GM20000 (cell line): ENCODE data around the gene BTD.

Experiments used
- DNase-seq: peaks from one replicate; pipeline ENCODE4 v3.0.0; 2012; ENCODE audit warnings: low spot score
- TF ChIP-seq, protein P1 (sequence below): IDR thresholded peaks from 2 replicates; pipeline ENCODE4 v1.5.1; 2012; ENCODE audit warnings: mild to moderate bottlenecking, control low read depth; ENCODE audit errors: extremely low read depth, missing control alignments

Gene BTD

DNA sequence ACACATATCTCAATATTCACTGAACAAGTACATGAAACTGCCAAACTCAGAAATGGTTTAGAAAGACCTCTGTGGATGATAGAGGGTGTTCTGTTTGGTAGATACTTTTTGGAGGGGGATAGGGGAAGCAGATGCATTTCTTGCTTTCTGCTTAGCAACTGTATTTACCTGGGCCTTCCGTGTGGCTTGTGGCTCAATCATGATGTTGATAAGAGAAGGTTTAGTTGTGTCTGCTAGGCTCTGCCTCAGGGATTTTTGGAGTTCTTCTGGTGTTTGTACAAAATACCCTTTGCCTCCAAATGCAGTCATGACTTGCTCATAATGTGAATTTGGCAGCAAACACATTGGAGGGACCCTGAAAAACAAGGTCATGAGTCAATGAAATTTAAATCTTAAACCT, 38.4 kb upstream of the BTD start:
- TF ChIP-seq, protein P1, sequence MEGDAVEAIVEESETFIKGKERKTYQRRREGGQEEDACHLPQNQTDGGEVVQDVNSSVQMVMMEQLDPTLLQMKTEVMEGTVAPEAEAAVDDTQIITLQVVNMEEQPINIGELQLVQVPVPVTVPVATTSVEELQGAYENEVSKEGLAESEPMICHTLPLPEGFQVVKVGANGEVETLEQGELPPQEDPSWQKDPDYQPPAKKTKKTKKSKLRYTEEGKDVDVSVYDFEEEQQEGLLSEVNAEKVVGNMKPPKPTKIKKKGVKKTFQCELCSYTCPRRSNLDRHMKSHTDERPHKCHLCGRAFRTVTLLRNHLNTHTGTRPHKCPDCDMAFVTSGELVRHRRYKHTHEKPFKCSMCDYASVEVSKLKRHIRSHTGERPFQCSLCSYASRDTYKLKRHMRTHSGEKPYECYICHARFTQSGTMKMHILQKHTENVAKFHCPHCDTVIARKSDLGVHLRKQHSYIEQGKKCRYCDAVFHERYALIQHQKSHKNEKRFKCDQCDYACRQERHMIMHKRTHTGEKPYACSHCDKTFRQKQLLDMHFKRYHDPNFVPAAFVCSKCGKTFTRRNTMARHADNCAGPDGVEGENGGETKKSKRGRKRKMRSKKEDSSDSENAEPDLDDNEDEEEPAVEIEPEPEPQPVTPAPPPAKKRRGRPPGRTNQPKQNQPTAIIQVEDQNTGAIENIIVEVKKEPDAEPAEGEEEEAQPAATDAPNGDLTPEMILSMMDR, result no peak
- no peak for DNase-seq

DNA sequence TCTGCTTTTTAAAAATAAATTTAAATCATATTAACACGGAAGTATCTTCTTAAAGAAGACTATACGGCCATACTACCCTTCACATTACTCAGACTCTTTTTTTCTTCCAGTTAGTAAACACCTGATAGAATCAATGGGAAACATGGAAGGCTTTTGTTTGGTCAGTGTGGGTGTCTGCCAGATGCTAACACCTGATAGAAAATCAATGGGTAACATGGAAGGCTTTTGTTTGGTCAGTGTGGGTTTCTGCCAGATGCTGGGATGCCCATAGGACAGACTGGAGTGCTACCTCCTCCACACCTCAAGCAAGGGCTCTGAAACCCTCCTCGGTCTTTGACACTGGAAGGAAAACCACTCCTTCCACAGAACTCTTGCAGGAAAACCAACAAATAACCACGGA, 29.4 kb upstream of the BTD start:
- TF ChIP-seq, protein P1, result no peak
- DNase-seq, result no peak

DNA sequence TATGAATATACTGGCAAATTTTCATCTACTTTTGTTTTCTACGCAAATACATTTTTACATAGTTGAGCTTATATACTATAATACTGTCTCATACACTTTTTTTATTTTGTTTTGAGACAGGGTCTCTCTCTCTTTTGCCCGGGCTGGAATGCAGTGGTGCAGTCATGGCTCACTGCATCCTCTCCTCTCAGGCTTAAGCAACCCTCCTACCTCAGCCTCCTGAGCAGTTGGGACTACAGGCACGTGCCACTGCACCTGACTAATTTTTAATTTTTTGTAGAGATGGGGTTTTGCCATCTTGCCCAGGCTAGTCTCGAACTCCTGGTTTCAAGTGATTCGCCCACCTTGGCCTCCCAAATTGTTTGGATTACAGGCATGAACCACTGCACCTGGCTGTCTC, 26.1 kb upstream of the BTD start:
- DNase-seq, result no peak
- TF ChIP-seq, protein P1, result no peak

- TF ChIP-seq, protein P1, result no peak
- no peak for DNase-seq
Observed at GRCh38 chr3:15576475-15576874, 25.1 kb upstream of the BTD start.

- DNase-seq, result no peak
Observed at GRCh38 chr3:15578289-15578867, 23.2 kb upstream of the BTD start.

DNA sequence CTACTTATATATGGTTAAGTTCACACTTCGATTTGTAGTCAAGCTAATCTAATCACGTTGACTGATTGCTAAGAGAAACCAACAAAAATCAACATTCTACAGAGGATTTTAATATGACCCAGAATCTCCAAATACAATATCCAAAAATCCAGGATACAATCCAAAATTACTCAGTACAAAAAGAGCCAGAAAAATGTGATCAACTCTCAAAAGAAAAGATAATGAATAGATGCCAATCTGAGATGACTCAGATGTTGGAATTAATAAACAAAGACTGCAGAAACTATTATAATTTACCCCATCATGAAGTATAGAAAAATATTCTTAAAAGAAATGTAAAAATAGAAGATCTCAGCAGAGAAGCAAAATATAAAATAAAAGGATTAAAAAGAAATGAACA, 22.5 kb upstream of the BTD start:
- DNase-seq, result no peak
- TF ChIP-seq, protein P1, result no peak

More at GRCh38 chr3:15578289-15578867, 23.2 kb upstream of the BTD start:
- TF ChIP-seq, protein P1, result no peak

DNA sequence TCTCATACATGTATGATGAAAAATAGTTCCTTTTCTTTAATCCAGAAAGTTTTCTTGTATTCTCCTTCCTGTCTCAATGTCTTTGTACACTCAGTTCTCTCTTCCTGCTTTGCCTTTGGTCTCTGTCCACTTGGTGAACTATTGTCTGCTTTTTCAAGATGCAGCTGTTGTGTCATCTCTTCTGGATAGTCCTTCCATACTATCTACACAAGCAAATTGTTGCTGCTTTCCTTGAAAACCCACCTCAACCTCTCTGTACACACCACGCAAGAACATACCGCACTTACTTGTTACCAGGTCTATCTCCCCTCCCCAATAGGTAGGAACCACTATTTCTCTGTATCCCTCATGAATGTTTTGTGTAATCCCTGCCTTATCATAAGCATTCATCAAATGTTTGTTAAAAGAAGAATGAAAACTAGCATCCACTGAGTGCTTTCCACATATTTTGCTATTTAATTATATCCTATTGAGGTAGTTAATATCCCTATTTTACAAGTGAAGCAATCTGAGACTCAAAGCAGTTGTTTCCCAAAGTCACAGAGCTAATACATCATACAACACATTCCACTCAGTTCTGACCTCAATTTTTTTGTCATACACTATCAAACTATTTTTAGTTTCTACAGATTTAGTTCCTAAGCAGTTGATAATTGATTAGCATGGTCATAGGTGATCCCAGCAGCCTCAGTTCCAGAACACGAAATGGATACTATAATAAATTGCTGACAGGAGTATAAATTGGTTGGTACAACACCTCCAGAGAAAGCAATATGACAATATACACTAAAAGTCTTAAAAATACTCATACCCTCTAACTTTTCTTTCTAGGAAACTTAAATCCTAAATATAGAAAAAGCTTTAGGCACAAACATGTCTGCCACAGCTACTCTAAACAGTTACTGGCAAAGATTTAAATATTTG, 19.8 kb upstream of the BTD start:
- TF ChIP-seq, protein P1, result no peak
- no peak for DNase-seq
